GM19452 (cell line): ENCODE measurements around the gene LIPC.

Experiments
- ATAC-seq: cut with Tn5 transposase; IDR thresholded peaks from one replicate; pipeline ENCODE4 v1.9.1; 2021; ENCODE audit not compliant: unreplicated experiment

LIPC gene

DNA sequence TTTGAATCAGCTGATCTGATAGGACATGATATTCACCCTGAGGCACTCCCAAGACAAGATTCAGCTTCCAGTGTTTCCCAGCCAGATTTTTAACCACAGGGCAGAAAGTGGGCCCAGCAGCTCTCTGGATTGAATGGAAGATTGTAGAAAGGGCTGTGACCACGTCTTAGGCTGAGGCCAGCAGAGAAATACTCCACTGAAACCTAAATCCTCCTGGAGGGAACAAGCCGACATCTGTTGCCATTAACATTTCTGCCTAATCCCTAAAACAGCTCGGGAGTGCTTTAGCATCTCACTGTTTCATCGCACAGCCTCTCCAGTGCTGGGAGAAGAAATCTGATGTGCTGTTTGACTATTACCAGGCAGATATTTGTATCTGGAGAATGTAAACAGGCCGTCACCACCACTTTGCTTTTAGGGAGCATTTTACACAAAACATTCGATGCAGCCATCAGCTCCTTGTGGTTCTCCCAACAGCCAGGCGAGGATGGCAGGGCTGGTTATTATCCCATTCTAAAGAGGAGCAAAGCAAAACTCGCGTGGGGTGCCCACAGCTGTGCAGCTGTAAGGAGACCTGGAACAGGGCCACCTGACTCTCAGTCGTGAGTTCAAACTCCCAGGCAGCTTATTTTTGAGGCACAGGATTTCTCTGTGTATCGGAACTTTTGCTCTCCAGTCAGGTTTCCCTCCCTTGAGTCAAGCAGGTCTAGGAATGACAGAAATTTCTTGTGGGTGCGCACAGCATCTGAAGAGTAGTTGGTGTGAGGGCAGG lies 117.4 kb downstream of the LIPC start:
- no peak for ATAC-seq

DNA sequence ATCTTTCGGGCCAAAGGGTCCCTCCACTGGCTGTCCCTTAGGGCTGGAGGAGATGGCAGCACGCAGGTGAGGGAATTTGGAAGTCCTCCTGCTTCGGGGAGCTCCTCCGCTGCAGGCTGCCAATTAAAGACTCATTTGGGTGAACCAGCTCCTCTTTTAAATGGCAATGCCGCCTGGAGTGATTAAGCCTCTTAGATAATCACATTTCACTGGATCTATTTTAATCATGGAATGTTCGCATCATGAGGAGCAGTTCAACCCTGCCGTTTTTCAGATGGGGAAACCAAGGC lies 117.9 kb downstream of the LIPC start:
- ATAC-seq: no peak

DNA sequence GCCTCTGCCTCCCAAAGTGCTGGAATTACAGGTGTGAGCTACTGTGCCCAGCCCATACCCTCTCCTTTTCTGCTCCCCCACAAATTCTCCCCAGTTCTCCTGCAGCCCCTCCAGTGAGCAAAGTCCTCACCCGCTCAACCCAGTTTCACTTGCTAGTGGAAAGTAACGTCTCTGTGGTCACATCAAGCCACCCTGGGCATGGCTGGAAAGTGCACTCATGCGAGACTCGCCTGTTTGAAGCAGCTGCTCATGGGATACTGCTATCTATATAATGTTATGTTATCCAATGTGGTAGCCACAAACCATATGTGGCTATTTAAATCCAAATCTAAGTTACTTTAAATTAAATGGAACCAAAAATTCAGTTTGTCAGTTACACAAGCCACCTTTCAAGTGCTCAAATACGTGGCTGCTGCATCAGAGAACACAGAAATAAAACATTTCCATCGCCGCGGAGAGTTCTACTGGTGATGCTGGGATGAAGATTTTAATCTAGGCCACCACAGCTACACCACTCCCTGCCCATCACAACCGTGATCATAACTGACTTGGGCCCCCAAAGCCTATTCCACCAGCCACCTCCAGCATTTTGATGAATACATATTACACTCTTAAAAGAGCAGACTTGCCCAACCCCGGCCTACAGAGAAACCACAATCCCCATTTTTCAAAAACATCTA lies 119.4 kb downstream of the LIPC start:
- no peak for ATAC-seq

DNA sequence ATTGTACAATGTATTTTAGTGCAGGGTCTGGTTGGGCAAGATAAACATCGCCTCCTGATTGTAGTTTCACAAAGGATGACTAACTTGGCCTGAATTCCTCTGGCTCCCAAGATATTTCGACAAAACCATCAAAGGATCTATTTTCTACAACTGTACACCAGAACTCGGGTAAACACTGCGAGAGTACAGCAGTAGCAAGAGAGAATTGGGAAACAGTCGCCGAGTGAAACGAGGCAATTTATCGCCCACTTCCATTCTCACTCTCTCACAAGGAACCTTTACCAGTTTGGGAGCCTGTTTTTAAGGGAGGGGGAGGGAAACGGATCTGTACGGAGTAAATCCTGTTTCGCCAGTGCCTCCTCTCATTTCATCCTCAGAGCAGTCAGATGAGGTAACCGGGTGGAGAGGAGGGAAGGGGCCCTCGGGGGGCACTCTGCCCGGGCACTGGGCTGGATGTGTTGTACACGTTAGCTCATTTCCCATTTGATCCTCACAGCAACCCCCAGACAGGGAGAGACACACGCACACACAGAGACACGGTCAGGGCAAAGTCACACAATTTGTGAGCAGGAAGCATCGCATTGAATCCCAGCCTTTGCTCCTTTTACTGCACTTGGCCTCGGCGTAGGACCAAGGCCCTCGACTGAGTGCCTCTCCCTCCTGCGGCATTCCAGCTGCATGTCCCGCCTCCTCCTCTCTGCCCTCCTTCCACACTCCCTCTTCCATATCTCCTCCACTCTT lies 120.1 kb downstream of the LIPC start:
- ATAC-seq: no peak

DNA sequence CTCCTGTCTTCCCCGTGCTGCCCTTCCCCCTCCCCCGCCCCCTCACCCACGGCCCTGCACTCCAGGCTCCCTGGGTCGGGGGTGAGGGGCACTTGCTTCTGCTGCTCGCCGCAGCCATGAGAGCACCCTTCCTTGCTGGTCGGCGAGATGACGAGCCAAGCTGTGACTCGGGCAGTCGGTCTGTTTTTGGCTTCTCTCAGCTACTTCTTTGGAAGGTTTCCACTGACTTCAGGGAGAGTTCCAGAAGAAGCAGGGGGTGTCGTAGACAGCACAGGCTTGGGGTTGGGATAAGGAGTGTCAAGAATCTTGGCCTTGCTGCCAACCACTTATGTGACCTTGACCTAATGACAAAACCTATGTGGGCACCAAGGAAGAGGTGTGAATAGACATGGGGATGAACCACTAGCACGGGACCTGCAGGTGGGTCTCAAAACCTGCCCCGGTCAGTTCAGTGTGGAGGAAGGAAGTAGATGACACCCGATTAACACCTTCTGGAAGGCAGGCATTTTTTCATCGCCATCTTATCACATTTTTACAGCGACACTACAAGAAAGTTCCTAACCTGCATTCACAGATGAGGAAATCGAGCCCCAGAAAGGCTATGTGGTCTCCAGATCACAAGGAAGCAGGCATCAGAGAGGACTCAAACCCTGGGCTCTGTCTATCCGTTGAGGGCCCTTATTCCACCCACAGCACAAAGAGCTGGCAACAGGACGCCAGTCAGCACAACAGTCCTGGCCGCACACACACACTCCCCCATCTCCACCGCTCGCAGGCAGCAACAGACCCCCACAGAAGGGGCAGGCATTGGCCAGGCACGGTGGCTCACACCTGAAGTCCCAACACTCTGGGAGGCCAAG lies 120.9 kb downstream of the LIPC start:
- ATAC-seq: no peak

DNA sequence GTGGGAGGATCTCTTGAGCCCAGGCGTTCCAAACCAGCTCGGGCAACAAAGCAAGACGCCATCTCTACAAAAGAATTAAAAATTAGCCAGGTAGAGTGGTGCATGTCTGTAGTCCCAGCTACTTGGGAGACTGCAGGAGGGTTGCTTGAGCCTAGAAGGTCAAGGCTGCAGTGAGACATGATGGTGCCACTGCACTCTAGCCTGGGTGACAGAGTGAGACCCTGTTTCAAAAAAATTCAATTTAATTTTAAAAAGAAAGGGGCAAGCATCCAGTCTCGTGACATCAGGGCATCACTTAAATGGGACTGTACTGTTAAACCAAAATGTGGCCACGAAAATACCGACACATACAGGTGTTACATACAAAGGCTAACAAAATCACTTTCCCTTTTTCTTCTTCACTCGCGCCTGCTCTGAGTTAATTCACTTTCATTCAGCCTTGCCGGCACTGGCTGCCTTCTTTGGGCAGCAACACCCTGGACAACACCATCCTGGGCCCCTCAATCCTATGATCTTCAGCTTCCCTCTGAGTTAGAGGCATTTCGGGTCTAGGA lies 121.7 kb downstream of the LIPC start:
- no peak for ATAC-seq

DNA sequence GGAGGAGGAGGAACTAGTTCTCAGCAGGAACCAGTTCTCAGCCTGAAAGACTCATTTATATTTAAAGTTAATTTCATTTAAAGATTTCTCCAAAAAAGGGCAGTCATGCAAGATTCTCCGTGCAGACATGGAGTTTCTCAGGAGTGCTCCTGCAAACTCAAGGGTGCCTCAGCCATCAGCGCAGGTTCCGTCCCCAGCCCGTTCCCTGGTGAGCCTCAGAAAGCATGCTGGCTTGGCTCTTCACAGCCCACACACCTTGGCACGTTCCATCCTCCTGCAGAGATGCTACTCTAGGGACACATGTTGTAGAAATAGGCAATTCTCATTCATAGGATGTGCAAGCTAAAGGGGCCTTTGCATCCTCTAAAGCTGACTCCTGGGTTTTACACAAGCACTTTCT lies 123.0 kb downstream of the LIPC start:
- no peak for ATAC-seq

DNA sequence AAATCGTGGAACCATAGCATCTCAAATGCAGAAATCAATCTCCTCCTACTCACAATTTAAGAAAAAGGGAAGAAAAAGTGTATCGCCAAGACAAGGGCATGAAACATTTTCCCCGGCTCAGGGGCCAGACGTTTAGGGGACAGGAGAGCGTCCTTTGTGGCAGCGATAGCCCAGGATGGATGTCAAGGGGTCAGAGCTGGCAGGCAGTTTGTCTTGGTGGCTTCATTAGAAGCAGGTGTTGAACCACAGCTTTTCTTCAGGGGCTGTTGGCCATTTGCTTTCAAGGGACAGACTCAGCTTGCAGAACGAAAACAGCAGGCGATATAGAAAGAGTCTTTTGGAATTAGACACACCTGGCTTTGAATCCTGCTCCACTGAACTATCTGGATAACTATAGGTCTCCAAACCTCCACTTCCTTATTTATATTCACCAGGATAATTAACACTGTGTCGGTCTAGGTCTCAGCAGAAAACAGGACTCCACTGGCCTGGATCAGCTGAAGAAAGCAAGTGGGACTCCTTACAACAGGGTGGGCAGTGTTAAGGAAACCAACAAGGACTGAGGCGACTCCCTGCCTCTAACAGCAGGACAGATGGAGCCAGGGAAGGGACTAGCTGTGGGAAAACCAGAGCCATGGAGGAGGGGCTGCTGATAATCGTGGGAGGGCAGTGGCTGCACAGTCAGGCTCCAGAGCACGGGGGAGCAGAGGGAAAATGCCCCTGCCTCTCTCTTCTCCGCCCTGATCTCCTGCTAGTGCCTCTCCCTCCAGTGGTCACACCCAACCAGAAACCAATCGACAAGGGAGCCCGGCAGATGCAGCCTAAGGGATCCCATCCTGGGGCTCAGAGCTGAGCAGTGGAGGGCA lies 123.6 kb downstream of the LIPC start:
- ATAC-seq: no peak

DNA sequence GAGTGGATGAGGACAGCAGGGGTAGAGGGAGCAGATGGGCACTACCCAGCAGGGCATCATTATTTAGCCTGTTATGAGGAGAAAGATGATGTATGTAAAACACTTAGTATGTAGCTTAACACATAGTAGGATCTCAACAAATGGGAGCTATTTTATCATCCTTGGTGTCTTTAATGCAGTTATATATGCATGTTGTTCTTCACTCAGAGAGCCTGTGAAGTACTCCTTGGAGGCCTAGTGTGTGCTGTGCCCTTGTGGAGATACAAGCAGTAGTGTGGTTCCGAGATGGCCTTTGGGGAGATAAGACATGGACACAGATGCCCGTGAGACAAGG lies 124.2 kb downstream of the LIPC start:
- no peak for ATAC-seq

DNA sequence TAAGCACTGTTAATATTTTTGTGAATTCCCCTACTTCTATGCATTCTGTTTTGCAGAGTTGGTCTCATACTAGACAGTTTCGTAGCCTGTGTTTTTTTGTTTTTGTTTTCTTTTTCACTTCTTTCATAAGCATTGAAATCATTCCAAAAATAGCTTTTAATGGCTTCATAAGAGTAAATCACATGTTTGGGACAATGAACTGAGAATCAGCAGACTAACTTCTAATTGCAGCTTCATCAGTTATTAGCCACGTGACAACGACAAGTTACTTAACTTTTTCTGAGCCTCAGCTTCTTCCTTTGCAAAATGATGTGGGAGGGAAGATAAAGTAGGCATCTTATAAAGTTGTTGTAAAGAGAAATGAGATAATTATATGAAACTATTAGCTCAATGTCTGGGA lies 124.8 kb downstream of the LIPC start:
- ATAC-seq: no peak

DNA sequence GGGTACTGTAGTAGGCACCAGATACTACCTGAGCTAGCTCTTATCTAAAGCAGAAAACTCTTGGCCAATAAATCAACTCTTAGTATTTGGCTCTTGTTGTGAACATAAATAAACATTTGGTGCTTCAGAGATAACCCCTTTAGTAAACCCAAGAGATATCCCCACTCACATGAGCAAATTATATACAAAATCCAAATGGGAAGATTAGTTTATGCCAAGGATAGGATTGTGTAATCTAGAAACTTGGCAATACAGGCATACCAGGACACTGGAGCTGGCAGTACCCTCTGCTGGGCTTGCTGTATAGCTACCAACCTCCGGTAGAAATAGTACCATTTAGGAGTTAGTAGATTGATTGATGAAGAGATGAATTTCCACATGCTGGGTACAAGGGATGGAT lies 127.0 kb downstream of the LIPC start:
- ATAC-seq: no peak

DNA sequence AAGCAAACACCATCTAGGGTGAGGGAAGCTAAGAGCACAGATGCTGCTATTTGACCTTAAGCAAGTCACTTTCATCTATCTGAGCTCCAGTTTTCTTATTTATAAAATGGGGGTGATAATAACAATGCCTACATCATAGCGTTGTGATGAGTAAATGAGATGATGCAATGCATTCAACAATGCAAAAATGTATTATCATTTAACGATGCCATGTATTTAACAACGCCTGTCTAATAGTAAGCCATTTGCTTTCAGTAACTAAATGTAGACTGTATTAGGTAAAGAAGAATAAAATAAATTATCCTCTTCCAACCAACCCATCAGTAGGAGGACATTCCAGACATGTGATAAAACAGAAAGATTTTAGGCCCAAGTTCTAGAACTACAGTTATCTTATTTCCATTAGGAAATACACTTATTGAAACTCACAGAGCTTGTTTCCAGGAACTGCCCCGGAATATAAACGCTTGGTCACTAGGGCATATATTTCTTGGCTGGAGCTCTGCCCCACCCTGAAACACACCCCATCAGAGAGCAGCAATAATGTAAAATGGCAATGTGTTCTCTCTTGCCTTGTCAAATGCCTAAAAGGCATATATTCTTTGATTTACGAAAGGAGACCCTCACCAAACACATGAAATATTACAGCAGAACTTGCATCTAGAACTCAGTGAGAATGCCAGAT lies 128.3 kb downstream of the LIPC start:
- no peak for ATAC-seq

DNA sequence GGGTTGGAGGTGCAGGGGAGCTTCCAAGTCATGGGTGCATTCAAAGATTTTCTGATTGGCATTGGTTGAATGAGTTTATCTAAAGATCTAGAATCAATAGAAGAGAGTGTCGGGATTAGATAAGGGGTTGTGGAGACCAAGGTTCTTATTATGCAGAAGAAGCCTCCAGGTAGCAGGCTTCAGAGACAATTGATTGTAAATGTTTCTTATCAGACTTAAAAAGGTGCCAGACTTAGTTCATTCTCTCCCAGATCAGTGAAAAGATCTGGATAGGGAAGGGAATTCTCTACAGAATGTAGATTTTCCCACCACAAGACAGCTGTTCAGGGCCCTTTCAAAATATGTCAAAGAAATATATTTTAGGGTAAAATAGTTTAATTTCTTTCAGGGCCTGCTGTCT lies 129.5 kb downstream of the LIPC start:
- no peak for ATAC-seq

DNA sequence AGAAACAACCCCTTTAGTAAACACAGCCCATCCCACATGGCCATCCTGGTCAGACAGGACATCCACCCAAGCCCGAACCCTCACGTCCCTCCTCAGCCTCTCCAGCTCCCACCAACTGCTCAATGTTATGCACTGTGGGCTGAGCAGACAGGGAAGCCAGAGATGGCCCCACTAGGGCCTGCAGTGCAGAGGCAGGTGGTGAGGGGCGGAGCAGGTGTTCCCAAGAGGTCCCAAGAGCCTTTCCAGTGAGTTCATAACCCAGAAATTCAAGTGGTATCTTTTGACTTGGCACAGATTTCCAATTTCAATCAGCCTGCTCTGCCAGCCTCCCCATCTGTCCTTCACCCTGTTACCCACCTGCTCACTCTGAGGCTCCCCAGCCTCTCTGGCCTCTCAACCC lies 130.3 kb downstream of the LIPC start:
- no peak for ATAC-seq

DNA sequence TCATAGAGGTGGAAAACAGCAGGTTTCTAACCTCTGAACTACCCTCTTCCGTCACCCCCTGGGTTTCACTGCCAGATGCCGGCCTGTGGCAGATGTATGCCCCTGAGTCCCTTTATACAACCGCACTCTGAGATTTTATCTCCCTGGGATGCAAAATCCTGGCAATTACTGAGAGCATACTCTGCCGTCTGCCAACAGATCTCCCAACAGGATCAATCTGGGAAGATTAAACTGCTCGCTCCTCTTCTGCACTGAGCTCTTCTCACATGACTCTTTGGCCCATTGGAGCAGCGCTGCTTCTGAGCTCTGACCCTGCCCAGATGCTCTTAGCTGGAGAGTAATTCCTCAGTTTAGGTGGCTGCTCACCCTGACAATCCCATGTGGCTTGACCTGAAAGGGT lies 133.2 kb downstream of the LIPC start:
- no peak for ATAC-seq

DNA sequence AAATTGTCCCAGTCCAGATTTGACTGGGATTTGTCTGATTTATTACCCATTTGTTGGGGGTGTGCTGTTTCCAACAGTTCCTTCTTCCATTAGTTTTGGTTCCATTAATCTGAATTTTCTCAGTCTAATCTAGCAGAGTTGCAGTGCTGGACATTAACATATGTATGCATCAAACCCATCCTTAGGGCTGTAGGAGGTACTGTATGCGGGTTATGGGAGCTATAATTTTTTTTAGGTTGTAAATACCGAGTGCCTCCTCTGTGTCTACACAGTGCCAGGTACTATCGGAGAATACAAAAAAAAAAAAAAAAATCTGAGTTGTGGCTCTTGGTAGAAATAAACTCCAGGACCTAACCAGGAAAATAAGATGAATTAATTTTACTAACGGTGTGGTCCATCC lies 133.8 kb downstream of the LIPC start:
- no peak for ATAC-seq

DNA sequence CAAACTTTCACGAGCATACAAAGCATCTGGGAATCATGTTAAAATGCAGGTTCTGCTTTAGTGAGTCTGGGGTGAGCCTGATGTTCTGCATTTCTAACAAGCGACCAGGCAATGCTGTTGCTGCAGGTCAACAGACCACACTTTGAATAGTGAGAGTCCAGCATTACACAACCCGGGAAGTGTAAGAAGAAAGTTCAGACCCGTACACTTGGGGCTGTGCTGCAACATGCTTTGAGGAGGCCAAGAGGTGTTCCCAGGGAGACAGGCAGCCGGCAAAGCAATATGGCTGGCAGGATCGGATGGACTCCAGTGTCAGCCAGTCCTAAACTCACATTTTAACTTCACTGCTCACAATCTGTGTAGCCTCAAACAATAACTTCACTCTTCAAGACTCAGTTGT lies 134.2 kb downstream of the LIPC start:
- ATAC-seq: no peak

DNA sequence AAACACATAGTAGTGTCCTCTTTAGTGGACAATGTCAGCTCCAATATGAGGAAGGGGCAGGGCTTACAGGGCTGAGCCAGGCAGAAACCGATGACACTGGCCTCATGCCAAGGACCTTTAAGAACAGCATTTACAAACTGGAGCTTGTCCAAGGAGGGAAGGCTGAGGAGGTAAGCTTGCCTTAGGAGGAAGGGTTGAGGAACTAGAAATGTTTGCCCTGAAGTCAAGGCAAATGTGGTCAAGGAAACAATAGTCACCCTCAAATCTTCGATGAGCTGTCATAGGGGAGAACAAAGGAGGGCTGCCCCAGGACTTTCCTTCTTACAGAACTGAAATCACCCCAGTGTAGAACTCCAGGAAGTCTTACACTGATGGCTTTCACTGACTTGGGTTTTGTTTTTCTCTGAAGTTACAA lies 136.4 kb downstream of the LIPC start:
- no peak for ATAC-seq

DNA sequence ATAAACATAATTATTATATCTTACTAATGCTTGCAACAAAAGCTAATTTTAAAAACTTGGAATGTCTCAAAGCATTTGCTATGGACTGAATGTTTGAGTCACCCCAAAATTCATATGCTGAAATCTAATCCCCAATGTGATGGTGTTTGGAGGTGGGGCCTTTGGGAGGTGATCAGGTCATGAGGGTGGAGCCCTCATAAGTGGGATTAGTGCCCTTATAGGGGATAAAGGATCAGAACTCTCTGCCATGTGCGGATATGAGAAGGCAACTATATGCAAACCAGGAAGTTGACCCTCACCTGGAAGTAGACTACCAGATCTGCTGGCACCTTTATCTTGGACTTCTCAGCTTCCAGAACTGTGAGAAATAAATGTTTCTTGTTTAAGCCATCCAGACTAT lies 137.7 kb downstream of the LIPC start:
- ATAC-seq: no peak

DNA sequence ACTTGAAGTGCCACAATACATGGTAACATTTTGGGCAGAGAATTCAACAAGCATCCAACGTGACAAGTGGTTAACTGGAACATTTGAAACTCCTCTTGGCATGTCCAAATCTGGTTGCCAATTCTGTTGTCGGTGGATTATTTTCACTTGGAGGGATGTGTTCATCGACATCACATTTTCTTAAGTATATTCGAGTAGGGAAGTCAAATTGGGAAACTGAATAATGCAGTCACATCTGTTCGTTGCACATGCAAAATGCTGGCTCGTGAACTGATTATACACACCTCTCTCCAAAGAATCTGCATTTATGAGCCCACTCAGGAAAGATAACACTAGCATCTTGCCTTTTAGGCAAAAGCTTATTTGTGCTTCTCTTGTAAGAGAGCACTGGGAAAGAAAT lies 139.7 kb downstream of the LIPC start:
- no peak for ATAC-seq
